WTC11 (cell line): ENCODE measurements around the gene LRRC27. TPM values are rescaled to one million over a fixed set of nuclear protein-coding genes. Genes with fewer than 3 reads are reported as not detected.

Source experiments
- ATAC-seq: fragments of 200-7000 bp; cut with Tn5 transposase; 2 replicates; pipeline ENCODE4 v1.10.0; 2021; ENCODE audit warnings: mild to moderate bottlenecking, moderate library complexity
- CTCF ChIA-PET: fragments of 300-600 bp; sonication (Branson Sonifier 250); formaldehyde crosslinking; loops from one replicate; lab custom pipeline; 2021; ENCODE audit warnings: antibody characterized with exemption; lab: Charles Lee
- POLR2A ChIA-PET: fragments of 350-600 bp; sonication (Branson Sonifier 250); formaldehyde crosslinking; loops from one replicate; lab custom pipeline; 2021; ENCODE audit warnings: antibody characterized with exemption; lab: Charles Lee
- DNase-seq: peaks from one replicate; pipeline ENCODE4 v3.0.0; 2021; ENCODE audit warnings: low spot score
- H3K27ac Mint-ChIP-seq: 2 replicates; pipeline ENCODE4 v1.8.0; 2021; ENCODE audit warnings: mixed read lengths
- H3K27me3 Mint-ChIP-seq: 2 replicates; pipeline ENCODE4 v1.8.0; 2021; ENCODE audit warnings: low read depth, mild to moderate bottlenecking, moderate library complexity, mixed read lengths
- H3K36me3 Mint-ChIP-seq: 2 replicates; pipeline ENCODE4 v1.8.0; 2021; ENCODE audit warnings: mixed read lengths
- H3K4me1 Mint-ChIP-seq: 2 replicates; pipeline ENCODE4 v1.8.0; 2022; ENCODE audit warnings: mixed read lengths
- H3K4me3 Mint-ChIP-seq: 2 replicates; pipeline ENCODE4 v1.8.0; 2021; ENCODE audit warnings: mild to moderate bottlenecking, moderate library complexity, mixed read lengths
- H3K9me3 Mint-ChIP-seq: 2 replicates; pipeline ENCODE4 v1.8.0; 2021; ENCODE audit warnings: mixed read lengths
- ATF1 ChIP-seq: sonication (generic); formaldehyde crosslinking; IDR thresholded peaks from 2 replicates; pipeline ENCODE4 v1.8.1; 2023; ENCODE audit warnings: mild to moderate bottlenecking, moderate library complexity, missing genetic modification reagents
- ESRRA ChIP-seq: sonication (generic); formaldehyde crosslinking; IDR thresholded peaks from 2 replicates; pipeline ENCODE4 v1.8.1; 2022; ENCODE audit warnings: mild to moderate bottlenecking, missing genetic modification reagents, borderline replicate concordance
- FOXJ3 ChIP-seq: sonication (generic); formaldehyde crosslinking; IDR thresholded peaks from 2 replicates; pipeline ENCODE4 v1.9.0; 2021; ENCODE audit warnings: missing genetic modification reagents, mild to moderate bottlenecking, borderline replicate concordance
- GABPB1 ChIP-seq: sonication (generic); formaldehyde crosslinking; IDR thresholded peaks from 2 replicates; pipeline ENCODE4 v1.8.1; 2023; ENCODE audit warnings: mild to moderate bottlenecking, missing genetic modification reagents
- GTF2I ChIP-seq: fragments of 250-450 bp; sonication (Bioruptor Pico); conservative IDR thresholded peaks from 2 replicates; pipeline ENCODE4 v1.4.0; 2021; ENCODE audit warnings: mild to moderate bottlenecking
- JAZF1 ChIP-seq: fragments of 250-450 bp; sonication (Bioruptor Pico); IDR thresholded peaks from 2 replicates; pipeline ENCODE4 v1.9.0; 2021; ENCODE audit warnings: moderate library complexity, mild to moderate bottlenecking, inconsistent platforms
- MXD4 ChIP-seq: fragments of 250-450 bp; sonication (Bioruptor Pico); IDR thresholded peaks from 2 replicates; pipeline ENCODE4 v1.8.0; 2021; ENCODE audit warnings: mild to moderate bottlenecking, moderate library complexity, borderline replicate concordance
- NFE2L1 ChIP-seq: sonication (generic); formaldehyde crosslinking; IDR thresholded peaks from 2 replicates; pipeline ENCODE4 v1.8.1; 2023; ENCODE audit warnings: missing genetic modification reagents
- NFYB ChIP-seq: sonication (generic); formaldehyde crosslinking; conservative IDR thresholded peaks from 2 replicates; pipeline ENCODE4 v1.8.0; 2022; ENCODE audit warnings: low read depth, missing genetic modification reagents
- TCF7 ChIP-seq: sonication (generic); formaldehyde crosslinking; IDR thresholded peaks from 2 replicates; pipeline ENCODE4 v1.8.0; 2022; ENCODE audit warnings: mild to moderate bottlenecking, low read depth, missing genetic modification reagents, moderate library complexity
- TEAD4 ChIP-seq: sonication (generic); formaldehyde crosslinking; IDR thresholded peaks from 2 replicates; pipeline ENCODE4 v1.8.0; 2022; ENCODE audit warnings: mild to moderate bottlenecking, missing genetic modification reagents
- TP53 ChIP-seq: sonication (generic); formaldehyde crosslinking; IDR thresholded peaks from 2 replicates; pipeline ENCODE4 v1.8.1; 2023; ENCODE audit warnings: mild to moderate bottlenecking, missing genetic modification reagents
- ZNF121 ChIP-seq: sonication (generic); formaldehyde crosslinking; IDR thresholded peaks from 2 replicates; pipeline ENCODE4 v1.8.0; 2023; ENCODE audit warnings: missing genetic modification reagents
- ZNF396 ChIP-seq: fragments of 250-450 bp; sonication (Bioruptor Pico); IDR thresholded peaks from 2 replicates; pipeline ENCODE4 v1.8.0; 2021; ENCODE audit warnings: mild to moderate bottlenecking, moderate library complexity, borderline replicate concordance
- ZNF671 ChIP-seq: fragments of 250-450 bp; sonication (Bioruptor Pico); IDR thresholded peaks from 2 replicates; pipeline ENCODE4 v1.8.0; 2021; ENCODE audit warnings: mild to moderate bottlenecking
- total RNA-seq: library from RNA; stranded (reverse); gene quantifications from 3 replicates; pipeline ENCODE4 v1.2.3, GENCODE V29; 2021
- TF ChIP-seq, protein P1 (sequence below): sonication (generic); formaldehyde crosslinking; IDR thresholded peaks from 2 replicates; pipeline ENCODE4 v1.8.0; 2022; ENCODE audit warnings: missing genetic modification reagents
- TF ChIP-seq, protein P2 (sequence below): sonication (generic); formaldehyde crosslinking; IDR thresholded peaks from 2 replicates; pipeline ENCODE4 v1.8.0; 2022; ENCODE audit warnings: mild to moderate bottlenecking, missing genetic modification reagents
- TF ChIP-seq, protein P3 (sequence below): sonication (generic); formaldehyde crosslinking; IDR thresholded peaks from 2 replicates; pipeline ENCODE4 v1.8.1; 2022; ENCODE audit warnings: low read depth, missing genetic modification reagents, borderline replicate concordance
- TF ChIP-seq, protein P4 (sequence below): sonication (generic); formaldehyde crosslinking; IDR thresholded peaks from 2 replicates; pipeline ENCODE4 v1.8.1; 2022; ENCODE audit warnings: mild to moderate bottlenecking, moderate library complexity, missing genetic modification reagents
- TF ChIP-seq, protein P5 (sequence below): sonication (generic); formaldehyde crosslinking; IDR thresholded peaks from 2 replicates; pipeline ENCODE4 v1.8.0; 2022; ENCODE audit warnings: mild to moderate bottlenecking, missing genetic modification reagents

Gene LRRC27
- total RNA-seq, 1 experiment from 2014 or later = 4.4 TPM

DNA sequence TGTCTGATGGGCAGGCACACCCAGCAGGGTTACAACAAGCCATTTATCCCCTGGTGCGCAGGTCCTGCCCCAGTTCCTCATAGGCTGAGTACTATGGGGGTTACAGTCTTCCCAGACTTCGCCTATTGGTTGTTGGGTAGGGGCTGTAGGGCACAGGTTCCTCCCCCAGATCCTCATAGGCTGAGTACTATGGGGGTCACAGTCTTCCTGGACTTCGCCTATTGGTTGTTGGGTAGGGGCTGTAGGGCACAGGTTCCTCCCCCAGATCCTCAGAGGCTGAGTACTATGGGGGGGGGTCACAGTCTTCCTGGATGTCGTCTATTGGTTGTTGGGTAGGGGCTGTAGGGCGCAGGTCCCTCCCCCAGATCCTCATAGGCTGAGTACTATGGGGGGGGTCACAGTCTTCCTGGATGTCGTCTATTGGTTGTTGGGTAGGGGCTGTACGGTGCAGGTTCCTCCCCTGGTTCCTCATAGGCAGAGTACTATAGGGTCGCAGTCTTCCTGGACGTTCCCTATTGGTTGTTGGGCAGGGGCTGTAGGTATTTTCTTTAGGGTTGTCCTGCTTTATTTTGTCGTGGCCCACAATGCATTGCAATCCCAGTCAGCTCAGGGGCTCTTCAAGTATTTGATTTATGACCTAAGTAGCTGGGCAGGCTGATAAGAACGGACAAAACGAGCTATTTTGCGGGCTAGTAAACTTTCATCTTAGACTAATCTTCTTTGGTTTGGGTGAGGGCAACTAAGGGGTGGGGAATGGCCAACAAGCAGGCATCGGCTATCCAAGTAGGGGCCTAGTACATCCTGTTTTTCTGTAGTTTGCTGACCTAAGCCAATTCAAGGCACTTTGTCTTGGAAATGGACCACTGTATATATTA, 3.4 kb downstream of the LRRC27 start:
- TF ChIP-seq, protein P1, sequence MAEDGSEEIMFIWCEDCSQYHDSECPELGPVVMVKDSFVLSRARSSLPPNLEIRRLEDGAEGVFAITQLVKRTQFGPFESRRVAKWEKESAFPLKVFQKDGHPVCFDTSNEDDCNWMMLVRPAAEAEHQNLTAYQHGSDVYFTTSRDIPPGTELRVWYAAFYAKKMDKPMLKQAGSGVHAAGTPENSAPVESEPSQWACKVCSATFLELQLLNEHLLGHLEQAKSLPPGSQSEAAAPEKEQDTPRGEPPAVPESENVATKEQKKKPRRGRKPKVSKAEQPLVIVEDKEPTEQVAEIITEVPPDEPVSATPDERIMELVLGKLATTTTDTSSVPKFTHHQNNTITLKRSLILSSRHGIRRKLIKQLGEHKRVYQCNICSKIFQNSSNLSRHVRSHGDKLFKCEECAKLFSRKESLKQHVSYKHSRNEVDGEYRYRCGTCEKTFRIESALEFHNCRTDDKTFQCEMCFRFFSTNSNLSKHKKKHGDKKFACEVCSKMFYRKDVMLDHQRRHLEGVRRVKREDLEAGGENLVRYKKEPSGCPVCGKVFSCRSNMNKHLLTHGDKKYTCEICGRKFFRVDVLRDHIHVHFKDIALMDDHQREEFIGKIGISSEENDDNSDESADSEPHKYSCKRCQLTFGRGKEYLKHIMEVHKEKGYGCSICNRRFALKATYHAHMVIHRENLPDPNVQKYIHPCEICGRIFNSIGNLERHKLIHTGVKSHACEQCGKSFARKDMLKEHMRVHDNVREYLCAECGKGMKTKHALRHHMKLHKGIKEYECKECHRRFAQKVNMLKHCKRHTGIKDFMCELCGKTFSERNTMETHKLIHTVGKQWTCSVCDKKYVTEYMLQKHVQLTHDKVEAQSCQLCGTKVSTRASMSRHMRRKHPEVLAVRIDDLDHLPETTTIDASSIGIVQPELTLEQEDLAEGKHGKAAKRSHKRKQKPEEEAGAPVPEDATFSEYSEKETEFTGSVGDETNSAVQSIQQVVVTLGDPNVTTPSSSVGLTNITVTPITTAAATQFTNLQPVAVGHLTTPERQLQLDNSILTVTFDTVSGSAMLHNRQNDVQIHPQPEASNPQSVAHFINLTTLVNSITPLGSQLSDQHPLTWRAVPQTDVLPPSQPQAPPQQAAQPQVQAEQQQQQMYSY (CRISPR knock-in tag) = no peak
- peak; percentile 78 for TF ChIP-seq NFYB (CRISPR knock-in tag)
- TF ChIP-seq, all 79 proteins: peak for 1
- Mint-ChIP-seq H3K4me1 (peaks cover 22% of the 10 kb centered on the region), H3K36me3 (0 out of 2 replicates have a peak, but pooled peaks cover 2% of the 10 kb centered on the region), H3K27me3 (peaks cover 12% of the 10 kb centered on the region), H3K27ac (no peak overlapping the region), H3K9me3 (no peaks in the 10 kb centered on the region), H3K4me3 (no peak overlapping the region)
- CTCF ChIA-PET = no interaction called here
- POLR2A ChIA-PET = no interaction called here
- ATAC-seq = peak; percentile 61
- DNase-seq = no peak

DNA sequence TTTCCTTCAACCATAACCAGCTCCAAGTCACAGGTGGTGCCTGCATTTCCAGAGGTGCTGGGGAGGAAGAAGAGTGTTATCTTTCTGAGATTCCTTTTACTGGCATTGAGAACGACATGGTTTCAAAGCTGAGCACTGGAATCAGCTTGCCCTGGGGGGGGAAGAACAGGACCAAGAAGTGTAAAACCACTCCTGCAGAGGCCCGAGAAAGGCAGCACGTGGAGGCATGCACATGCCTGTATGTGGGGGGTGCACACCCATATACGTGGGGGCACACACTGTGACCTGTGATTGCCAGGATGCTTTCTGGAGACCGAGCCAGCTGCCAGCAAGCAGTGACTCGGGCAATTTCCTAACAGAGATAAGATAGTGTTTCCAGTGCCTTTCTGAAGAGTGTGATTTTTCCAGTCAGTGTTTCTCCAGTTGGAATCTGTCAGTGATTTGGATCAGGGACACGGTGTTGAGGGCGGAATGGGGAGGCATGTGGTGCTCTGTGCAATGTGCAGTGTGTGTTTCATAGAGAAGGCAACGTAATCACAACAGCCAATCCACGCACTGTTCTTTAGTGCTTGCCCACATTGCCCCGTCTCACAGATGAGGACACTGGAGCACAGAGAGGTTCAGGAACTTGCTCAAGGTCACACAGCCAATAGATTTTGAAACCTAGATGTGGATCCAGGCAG, 4.2 kb downstream of the LRRC27 start:
- no peak overlapping the region for H3K4me3 Mint-ChIP-seq
- peaks cover 17% of the 10 kb centered on the region for H3K4me1 Mint-ChIP-seq
- POLR2A ChIA-PET = no interaction called here

DNA sequence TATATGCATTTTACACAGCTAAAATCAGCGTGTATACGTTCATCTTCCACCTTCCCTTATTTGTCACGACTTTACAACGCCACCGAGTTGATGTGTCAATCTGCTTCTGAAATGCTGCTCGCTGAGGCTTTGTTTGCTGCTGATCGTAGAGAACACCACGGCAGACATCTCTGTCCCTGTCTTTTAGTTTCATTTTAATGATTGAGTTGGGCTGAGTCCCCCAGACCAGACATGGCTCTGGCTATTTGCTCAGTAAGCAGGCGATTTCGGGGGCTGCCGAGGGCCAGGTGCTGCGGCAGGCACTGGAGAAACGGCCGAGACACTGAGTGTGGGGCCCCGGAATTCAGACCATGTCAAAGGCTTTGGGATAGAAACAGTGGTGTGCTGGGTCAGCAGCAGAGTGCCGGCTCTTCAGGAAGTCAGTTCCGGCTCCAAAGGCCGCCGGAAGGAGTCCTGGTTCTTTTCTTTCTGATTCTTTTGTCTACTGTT, 5.0 kb downstream of the LRRC27 start:
- Mint-ChIP-seq H3K27ac (peak overlapping the region; percentile 70), H3K4me1 (peaks cover 15% of the 10 kb centered on the region), H3K27me3 (peaks cover 12% of the 10 kb centered on the region), H3K4me3 (no peak overlapping the region), H3K36me3 (no peaks in the 10 kb centered on the region), H3K9me3 (no peaks in the 10 kb centered on the region)
- ChIA-PET POLR2A (no interaction called here), CTCF (interaction anchor here (1.5 kb wide), 1 partner anchor 23 kb away, joined by 5 read pairs; no protein-coding TSS in a partner anchor)
- ATAC-seq (peak; percentile 22; the same call in 1 of the 2 replicates), DNase-seq (no peak)
- TF ChIP-seq ZNF396 (no peak), TEAD4 (no peak), ESRRA (no peak), GTF2I (CRISPR knock-in tag) (no peak), MXD4 (CRISPR knock-in tag) (no peak), NFE2L1 (CRISPR knock-in tag) (no peak), TP53 (CRISPR knock-in tag) (no peak), ZNF671 (CRISPR knock-in tag) (no peak), JAZF1 (CRISPR knock-in tag) (no peak), TCF7 (CRISPR knock-in tag) (no peak), FOXJ3 (CRISPR knock-in tag) (no peak)
- TF ChIP-seq, protein P2, sequence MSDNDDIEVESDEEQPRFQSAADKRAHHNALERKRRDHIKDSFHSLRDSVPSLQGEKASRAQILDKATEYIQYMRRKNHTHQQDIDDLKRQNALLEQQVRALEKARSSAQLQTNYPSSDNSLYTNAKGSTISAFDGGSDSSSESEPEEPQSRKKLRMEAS = no peak
- TF ChIP-seq, protein P3, sequence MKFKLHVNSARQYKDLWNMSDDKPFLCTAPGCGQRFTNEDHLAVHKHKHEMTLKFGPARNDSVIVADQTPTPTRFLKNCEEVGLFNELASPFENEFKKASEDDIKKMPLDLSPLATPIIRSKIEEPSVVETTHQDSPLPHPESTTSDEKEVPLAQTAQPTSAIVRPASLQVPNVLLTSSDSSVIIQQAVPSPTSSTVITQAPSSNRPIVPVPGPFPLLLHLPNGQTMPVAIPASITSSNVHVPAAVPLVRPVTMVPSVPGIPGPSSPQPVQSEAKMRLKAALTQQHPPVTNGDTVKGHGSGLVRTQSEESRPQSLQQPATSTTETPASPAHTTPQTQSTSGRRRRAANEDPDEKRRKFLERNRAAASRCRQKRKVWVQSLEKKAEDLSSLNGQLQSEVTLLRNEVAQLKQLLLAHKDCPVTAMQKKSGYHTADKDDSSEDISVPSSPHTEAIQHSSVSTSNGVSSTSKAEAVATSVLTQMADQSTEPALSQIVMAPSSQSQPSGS (CRISPR knock-in tag) = no peak
- TF ChIP-seq, protein P4, sequence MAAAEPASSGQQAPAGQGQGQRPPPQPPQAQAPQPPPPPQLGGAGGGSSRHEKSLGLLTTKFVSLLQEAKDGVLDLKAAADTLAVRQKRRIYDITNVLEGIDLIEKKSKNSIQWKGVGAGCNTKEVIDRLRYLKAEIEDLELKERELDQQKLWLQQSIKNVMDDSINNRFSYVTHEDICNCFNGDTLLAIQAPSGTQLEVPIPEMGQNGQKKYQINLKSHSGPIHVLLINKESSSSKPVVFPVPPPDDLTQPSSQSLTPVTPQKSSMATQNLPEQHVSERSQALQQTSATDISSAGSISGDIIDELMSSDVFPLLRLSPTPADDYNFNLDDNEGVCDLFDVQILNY = no peak
- TF ChIP-seq, protein P5, sequence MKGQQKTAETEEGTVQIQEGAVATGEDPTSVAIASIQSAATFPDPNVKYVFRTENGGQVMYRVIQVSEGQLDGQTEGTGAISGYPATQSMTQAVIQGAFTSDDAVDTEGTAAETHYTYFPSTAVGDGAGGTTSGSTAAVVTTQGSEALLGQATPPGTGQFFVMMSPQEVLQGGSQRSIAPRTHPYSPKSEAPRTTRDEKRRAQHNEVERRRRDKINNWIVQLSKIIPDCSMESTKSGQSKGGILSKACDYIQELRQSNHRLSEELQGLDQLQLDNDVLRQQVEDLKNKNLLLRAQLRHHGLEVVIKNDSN (CRISPR knock-in tag) = no peak

More for the DNA sequence above, 4.2 kb downstream of the LRRC27 start:
- peak; percentile 45; the same call in 1 of the 2 replicates for TF ChIP-seq GABPB1
- no peak for TF ChIP-seq ATF1 (CRISPR knock-in tag)
- peak; percentile 85 for TF ChIP-seq ZNF121 (CRISPR knock-in tag)
- TF ChIP-seq NFE2L1 (CRISPR knock-in tag) = no peak
- TF ChIP-seq, all 79 proteins: peak for 2
- Mint-ChIP-seq H3K9me3 (no peaks in the 10 kb centered on the region), H3K36me3 (0 out of 2 replicates have a peak, but pooled peaks cover 2% of the 10 kb centered on the region), H3K27me3 (peaks cover 12% of the 10 kb centered on the region), H3K27ac (no peak overlapping the region)
- DNase-seq (no peak), ATAC-seq (no peak)
- CTCF ChIA-PET = no interaction called here
